Prostate gland (tissue), 2 donors: Measurements from ENCODE around the gene ZNF334. TPM values are rescaled to one million over a fixed set of nuclear protein-coding genes. Genes with fewer than 3 reads are reported as not detected.

ENCODE experiments used
- DNase-seq: peaks from one replicate; pipeline ENCODE4 v3.0.0-alpha.2; 2019; ENCODE audit warnings: low spot score
- H3K27ac ChIP-seq, 2 donors: fragments of 200-600 bp; sonication (generic); 2 replicates each; pipeline ENCODE4 v1.5.1; 2017 to 2019
- H3K27me3 ChIP-seq: fragments of 200-600 bp; sonication (generic); replicated peaks from 2 replicates; pipeline ENCODE4 v1.5.1; 2019; ENCODE audit not compliant: insufficient read depth
- H3K36me3 ChIP-seq, 2 donors: fragments of 200-600 bp; sonication (generic); 1 replicate in 1 of 2; 2 replicates in 1 of 2; pipeline versions ENCODE4 v1.5.1 to v1.8.1; 2017 to 2019
- H3K4me1 ChIP-seq: fragments of 200-600 bp; sonication (generic); replicated peaks from 2 replicates; pipeline ENCODE4 v1.5.1; 2019
- H3K4me3 ChIP-seq, 2 donors: fragments of 200-600 bp; sonication (generic); 2 replicates each; pipeline ENCODE4 v1.5.1; 2017 to 2019
- H3K9me3 ChIP-seq: fragments of 200-600 bp; sonication (generic); 2 replicates; pipeline ENCODE4 v1.5.1; 2017
- POLR2A ChIP-seq: fragments of 450-650 bp; IDR thresholded peaks from one replicate; pipeline ENCODE4 v1.6.1; 2016; ENCODE audit warnings: antibody characterized with exemption, mild to moderate bottlenecking
- POLR2AphosphoS5 ChIP-seq: sonication (generic); formaldehyde crosslinking; IDR thresholded peaks from one replicate; pipeline ENCODE4 v1.6.1; 2017; ENCODE audit warnings: antibody characterized with exemption
- WGBS: methylation state at CpG from one replicate; pipeline ENCODE4 v1.1.5; 2018; 5-methylcytosine and 5-hydroxymethylcytosine counted together
- intact Hi-C: fragments of 100-400 bp; cut with DNase I; formaldehyde crosslinking; loops from one replicate; pipeline ENCODE4 v1.14.2; 2022
- total RNA-seq, 2 donors: library from RNA; depleted of rRNA; stranded (reverse); fragments of >200 nt; gene quantifications; one replicate each; pipeline ENCODE4 v1.1.0, GENCODE V29; 2016
- TF ChIP-seq, protein P1 (sequence below), 4 experiments: fragments of 200-600 bp in 2 of 4; fragments of 450-650 bp in 2 of 4; sonication (generic) in 2 of 4; IDR thresholded peaks; 1 replicate in 3 of 4; 2 replicates in 1 of 4; pipeline ENCODE4 v1.5.1; 2016 to 2019; ENCODE audit warnings: antibody characterized with exemption in 4 of 4, mild to moderate bottlenecking in 2 of 4, moderate library complexity in 2 of 4

ZNF334 gene
- total RNA-seq, 2 donors from 2014 or later, result 7.8 to 23.3 TPM

DNA sequence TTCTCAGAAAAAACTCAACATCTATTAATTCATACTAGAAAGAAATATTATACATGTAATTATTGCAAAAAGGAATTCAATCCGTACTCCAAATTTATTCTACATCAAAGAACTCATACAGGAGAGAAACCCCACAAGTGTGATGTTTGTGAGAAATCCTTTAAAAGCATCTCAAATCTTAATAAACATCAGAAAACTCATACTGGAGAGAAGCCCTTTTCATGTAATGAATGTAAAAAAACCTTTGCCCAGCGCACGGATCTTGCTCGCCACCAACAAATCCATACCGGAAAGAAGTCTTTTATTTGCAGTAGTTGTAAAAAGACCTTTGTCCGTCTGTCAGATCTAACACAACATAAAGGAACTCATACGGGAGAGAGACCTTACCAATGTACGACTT, 22.0 kb downstream of the ZNF334 start:
- H3K36me3 ChIP-seq, result no peaks in the 10 kb centered on the region
- intact Hi-C loops, result no loop called here
- no peak overlapping the region for H3K4me3 ChIP-seq
- no peaks in the 10 kb centered on the region for H3K4me1 ChIP-seq
- no peaks in the 10 kb centered on the region for H3K9me3 ChIP-seq
- H3K27ac ChIP-seq, result no peak overlapping the region
- H3K27me3 ChIP-seq, result no peaks in the 10 kb centered on the region
- TF ChIP-seq POLR2AphosphoS5 (no peak), POLR2A (no peak)
- TF ChIP-seq, protein P1, sequence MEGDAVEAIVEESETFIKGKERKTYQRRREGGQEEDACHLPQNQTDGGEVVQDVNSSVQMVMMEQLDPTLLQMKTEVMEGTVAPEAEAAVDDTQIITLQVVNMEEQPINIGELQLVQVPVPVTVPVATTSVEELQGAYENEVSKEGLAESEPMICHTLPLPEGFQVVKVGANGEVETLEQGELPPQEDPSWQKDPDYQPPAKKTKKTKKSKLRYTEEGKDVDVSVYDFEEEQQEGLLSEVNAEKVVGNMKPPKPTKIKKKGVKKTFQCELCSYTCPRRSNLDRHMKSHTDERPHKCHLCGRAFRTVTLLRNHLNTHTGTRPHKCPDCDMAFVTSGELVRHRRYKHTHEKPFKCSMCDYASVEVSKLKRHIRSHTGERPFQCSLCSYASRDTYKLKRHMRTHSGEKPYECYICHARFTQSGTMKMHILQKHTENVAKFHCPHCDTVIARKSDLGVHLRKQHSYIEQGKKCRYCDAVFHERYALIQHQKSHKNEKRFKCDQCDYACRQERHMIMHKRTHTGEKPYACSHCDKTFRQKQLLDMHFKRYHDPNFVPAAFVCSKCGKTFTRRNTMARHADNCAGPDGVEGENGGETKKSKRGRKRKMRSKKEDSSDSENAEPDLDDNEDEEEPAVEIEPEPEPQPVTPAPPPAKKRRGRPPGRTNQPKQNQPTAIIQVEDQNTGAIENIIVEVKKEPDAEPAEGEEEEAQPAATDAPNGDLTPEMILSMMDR (IDR thresholded peaks at IDR 0.05), result no peak
- DNase-seq, result no peak
- WGBS, result 86% methylated on average over 8 of the region's 8 CpGs

- no peak for DNase-seq
- H3K36me3 ChIP-seq, result no peaks in the 10 kb centered on the region
- no peak overlapping the region for H3K4me3 ChIP-seq
- H3K27me3 ChIP-seq, result no peaks in the 10 kb centered on the region
- TF ChIP-seq, protein P1 (IDR thresholded peaks at IDR 0.05), result no peak
- TF ChIP-seq POLR2A (no peak), POLR2AphosphoS5 (no peak)
- H3K4me1 ChIP-seq, result no peaks in the 10 kb centered on the region
- WGBS, result 37% methylated on average over 3 of the region's 3 CpGs
- no peaks in the 10 kb centered on the region for H3K9me3 ChIP-seq
- intact Hi-C loops, result no loop called here
- no peak overlapping the region for H3K27ac ChIP-seq
Observed at GRCh38 chr20:46488451-46488850, 24.9 kb downstream of the ZNF334 start.

DNA sequence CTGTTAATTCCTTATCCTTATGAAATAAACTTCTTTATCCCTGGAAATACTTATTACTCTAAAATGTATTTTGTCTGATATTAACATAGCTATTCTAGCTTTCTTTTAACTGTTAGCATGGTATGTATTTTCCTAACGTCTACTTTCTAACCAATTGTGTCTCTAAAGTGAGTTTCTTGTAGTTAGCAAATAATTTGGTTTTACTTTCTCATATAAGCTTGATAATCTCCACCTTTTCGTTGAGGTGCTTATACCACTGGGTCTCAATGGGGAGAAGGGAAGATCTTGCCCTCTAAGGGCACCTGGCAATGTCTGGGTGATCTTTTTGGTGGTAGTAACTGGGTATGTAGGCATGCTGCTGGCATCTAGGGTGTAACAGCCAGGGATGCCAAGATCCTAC, 25.7 kb downstream of the ZNF334 start:
- Histone ChIP-seq H3K27me3 (no peaks in the 10 kb centered on the region), H3K36me3 (no peaks in the 10 kb centered on the region), H3K9me3 (no peaks in the 10 kb centered on the region), H3K27ac (no peak overlapping the region), H3K4me3 (no peak overlapping the region), H3K4me1 (no peaks in the 10 kb centered on the region)
- intact Hi-C loops, result no loop called here
- WGBS, result 61% methylated on average over 2 of the region's 2 CpGs
- TF ChIP-seq POLR2AphosphoS5, result no peak
- TF ChIP-seq, protein P1 (IDR thresholded peaks at IDR 0.05), result no peak
- TF ChIP-seq POLR2A, result no peak
- DNase-seq, result no peak

DNA sequence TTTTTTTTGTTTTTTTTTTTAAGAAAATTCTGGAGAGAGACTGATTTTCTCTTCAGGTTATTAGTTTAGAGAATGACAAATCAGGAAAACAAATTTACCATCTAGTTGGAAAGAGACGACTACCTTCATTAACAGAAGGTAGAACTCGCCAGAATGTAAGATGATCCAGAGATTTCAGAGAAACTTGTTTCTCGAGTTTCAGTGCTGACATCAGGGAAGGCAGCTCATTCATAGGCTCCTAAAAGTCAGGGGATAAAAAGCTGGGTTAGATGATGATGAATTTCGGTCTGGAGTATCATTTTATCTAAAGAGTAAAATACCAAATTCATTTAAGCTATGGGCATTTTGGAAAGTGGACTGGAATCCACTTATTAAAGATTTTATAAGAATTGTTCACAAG, 27.9 kb downstream of the ZNF334 start:
- Histone ChIP-seq H3K27ac (peak overlapping the region; percentile 48 to 73), H3K9me3 (no peaks in the 10 kb centered on the region), H3K36me3 (no peaks in the 10 kb centered on the region), H3K4me1 (no peaks in the 10 kb centered on the region), H3K4me3 (peak overlapping the region in 1 of 2 donors; percentile 26), H3K27me3 (no peaks in the 10 kb centered on the region)
- WGBS, result 19% methylated on average over 4 of the region's 4 CpGs
- TF ChIP-seq POLR2A (no peak), POLR2AphosphoS5 (peak; percentile 87)
- TF ChIP-seq, protein P1 (IDR thresholded peaks at IDR 0.05), result no peak
- peak; percentile 17 for DNase-seq
- intact Hi-C loops, result no loop called here

- Histone ChIP-seq H3K4me3 (no peak overlapping the region), H3K27me3 (no peaks in the 10 kb centered on the region), H3K36me3 (no peaks in the 10 kb centered on the region), H3K9me3 (no peaks in the 10 kb centered on the region), H3K4me1 (no peaks in the 10 kb centered on the region), H3K27ac (peak overlapping the region; percentile 48 to 73)
- DNase-seq, result no peak
- TF ChIP-seq, protein P1 (IDR thresholded peaks at IDR 0.05), result no peak
- TF ChIP-seq POLR2A (no peak), POLR2AphosphoS5 (no peak)
- WGBS, result 35% methylated on average over 3 of the region's 3 CpGs
- intact Hi-C loops, result no loop called here
Observed at GRCh38 chr20:46484954-46485353, 28.4 kb downstream of the ZNF334 start.
